ENCODE data around the gene RAMAC.
"Not testable (repeated sequence)": the region's sequence is repeated elsewhere in the genome, so short reads cannot be mapped to it uniquely, and the experiment has no call there.

Gene RAMAC

DNA sequence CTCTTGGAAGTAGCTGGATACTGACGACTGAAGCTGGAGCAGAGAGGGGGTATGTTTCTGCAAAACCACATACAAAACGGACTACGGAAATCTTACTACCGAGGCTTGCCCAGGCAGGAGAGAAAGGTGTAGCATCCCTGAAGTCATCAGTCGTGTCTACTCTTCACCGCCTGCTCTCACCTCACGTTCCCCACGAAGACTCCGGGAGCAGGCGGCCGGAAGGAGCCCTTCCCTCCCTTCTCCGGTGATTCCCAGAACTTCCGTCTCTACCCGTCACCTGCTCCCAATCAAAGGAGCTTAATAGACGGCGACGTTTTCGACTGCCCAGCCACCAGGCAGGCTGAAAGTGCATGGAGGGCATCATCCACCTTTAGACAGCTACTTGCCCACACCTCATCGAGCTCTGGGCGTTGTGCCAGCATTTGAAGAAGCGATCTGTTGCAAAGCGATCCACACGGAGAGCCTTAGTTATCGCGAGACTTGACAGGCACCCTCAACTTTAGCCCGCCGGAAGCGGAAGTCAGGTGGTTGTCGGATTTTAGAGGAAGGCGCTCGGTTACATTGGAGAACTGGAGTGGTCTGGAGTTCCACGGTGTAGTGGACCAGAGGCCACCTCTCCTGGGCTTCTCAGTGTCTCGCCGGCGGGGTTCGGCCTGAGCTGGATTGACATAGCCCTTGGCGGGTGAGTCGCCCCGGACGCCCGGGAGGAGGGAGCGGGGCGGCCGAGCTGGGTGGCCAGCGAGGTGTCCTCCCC, at the start of gene RAMAC:
RAMAC (plus strand) TSS at position 523 of the 754 bp plus-strand sequence. CDS start 2,809 bp downstream, outside the sequence.
- DNase-seq, result peak; percentile 97 to 98

DNA sequence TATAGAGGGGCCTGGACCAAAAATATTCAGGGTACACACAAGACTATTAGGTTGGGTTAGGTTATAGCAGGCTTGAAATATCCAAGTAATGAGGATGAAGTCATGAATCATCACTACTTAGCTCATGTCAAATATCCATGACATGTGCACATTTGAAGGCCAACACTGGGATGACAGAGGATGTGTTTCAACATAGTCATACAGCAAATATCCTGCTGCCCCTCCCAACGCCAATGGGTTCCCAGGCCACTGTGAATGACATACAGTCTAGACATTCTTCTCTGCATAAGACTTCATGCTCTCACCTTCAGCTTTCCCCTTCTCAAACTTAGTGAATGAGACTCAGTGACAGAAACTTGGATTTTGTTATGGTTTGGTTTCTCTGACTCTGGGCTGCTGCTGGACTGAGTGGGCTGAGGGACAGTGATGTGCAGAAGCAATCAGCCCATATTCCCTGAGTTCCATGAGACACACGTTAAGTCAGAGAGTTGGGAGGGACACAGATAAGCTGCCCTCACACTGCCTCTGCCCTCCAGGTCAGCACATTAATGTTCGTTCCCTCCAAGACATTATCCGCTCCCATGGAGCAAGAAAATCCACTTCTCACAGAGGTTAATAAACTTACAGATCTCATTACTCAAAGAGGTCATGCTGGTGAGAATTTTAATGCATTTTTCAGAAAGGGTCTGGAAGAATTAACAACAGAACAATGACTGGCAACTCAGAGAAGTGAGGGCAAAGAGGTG, 48.9 kb upstream of the RAMAC start:
- no peak for DNase-seq

- DNase-seq, result no peak
Measured at GRCh38 chr15:82937712-82938058, 48.3 kb upstream of the RAMAC start.

DNA sequence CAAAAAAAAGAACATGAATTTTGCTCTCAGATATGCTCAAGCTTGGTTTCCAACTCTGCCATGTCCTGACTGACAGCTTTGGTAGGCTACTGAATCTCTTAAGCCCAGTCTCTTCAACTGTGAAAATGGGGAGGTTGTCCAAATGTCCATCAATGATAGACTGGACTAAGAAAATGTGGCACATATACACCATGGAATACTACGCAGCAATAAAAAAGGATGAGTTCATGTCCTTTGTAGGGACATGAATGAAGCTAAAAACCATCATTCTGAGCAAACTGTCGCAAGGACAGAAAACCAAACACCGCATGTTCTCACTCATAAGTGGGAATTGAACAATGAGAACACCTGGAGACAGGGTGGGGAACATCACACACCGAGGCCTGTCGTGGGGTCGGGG, 46.3 kb upstream of the RAMAC start:
- not testable (repeated sequence) for DNase-seq

DNA sequence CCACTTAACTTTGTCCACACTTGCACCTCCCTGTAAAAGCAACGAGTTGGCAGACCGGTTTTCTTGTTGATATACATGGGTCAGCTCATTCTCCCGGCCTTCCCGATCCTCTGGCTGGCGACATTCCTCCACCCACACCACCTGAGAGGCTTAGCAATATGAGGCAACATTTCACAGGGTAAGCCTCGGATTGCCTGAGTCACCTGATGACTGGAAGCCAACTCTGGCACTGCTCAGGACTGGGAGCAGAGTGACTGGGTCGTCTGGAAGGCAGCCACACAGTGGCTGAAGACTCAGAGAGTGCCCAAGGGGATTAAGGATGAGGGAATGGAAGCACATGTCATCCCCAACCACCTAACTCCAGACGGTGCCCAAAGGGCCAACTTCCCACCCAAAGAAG, 43.3 kb upstream of the RAMAC start:
- DNase-seq, result no peak

DNA sequence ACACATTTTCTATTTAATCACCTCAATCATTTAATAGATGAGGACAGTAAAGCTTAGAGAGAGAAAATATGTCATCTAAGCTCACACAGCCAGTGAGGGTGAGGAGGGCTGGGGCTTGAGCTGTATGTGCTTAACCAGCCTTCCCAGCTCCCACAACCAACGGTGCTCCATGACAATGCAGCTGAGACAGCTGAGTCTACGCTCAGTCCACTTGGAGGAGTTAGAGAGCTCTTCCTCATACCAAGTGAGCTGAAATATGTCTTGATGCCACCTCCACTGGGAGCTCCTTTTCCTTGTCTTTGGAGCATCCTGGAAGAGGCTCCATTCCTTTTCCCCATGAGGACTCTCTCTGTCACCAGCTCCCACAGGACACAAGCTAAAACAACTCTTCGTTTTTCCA, 42.8 kb upstream of the RAMAC start:
- DNase-seq, result no peak

- no peak for DNase-seq
Measured at GRCh38 chr15:82944056-82944455, 42.0 kb upstream of the RAMAC start.

DNA sequence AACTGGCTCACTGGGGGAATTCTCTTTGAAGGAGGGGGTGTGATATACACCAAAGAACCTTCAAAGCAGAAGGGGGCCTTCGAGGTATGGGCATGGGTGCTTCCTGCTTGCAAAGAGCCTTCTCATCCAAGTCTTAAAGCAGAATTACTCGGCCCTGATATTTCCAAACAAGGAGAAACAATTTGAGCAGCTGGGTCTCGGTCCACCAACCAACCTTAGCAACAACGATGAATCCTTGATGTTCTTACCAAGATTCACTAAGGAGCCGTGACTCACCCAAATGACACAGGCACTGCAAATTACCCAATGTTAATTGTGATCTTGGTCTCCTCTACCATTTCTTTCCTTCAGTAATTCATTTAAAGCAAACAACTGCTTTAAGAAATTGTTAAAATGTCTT, 41.2 kb upstream of the RAMAC start:
- DNase-seq, result no peak

DNA sequence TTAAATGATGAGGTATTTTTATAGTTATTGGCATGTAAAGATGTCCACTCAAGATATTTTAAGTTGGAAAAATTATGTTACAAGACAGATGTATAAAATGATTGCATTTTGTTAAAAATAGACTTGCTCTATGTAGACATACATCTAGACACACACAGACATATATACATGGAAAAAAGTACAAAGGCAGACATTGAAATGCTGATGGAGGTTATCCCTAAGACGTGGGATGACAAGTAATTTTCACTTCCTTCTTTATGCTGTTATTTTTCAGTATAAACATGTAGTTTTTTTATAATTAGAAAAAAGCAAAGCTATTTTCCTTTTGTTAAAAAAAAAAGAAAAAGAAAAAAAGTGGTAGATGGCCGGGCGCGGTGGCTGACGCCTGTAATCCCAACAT, 40.7 kb upstream of the RAMAC start:
- no peak for DNase-seq

DNA sequence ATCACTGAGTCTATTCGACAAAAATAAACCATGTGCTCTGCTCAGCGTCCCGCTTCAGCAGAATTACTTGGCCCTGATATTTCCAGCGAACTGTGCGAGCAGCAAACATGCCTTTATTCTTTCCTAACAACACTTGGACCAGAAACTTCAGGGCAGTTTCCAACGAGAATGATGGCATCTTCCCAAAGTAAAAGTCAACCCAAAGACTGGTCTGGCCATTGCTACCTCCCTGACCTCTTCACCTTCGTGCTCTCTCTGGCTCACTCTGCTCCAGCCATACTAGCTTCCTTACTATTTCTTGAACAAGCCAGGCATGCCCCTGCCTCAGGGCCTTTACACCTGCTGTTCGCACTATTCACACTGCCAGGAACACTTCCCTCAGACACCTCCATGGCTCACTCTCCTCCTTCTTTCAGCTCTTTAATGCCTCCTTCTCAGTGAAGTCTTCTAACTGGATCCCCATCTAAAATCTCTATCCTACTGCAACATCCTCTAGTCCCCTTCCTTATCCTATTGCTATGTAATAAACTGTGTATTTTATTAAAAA, 39.8 kb upstream of the RAMAC start:
- DNase-seq, result no peak

GRCh38 chr15:82950295-82950694, 35.7 kb upstream of the RAMAC start:
- no peak for DNase-seq

GRCh38 chr15:82950746-82951370, 35.2 kb upstream of the RAMAC start:
- no peak for DNase-seq

GRCh38 chr15:82951472-82952157, 34.4 kb upstream of the RAMAC start:
- DNase-seq, result no peak

- no peak for DNase-seq
Measured at GRCh38 chr15:82952158-82953081, 33.6 kb upstream of the RAMAC start, which contains the start of gene HOMER2. TSS of gene HOMER2 (minus strand) at chr15:82952720. CDS start at chr15:82952535, 185 bp downstream.

DNA sequence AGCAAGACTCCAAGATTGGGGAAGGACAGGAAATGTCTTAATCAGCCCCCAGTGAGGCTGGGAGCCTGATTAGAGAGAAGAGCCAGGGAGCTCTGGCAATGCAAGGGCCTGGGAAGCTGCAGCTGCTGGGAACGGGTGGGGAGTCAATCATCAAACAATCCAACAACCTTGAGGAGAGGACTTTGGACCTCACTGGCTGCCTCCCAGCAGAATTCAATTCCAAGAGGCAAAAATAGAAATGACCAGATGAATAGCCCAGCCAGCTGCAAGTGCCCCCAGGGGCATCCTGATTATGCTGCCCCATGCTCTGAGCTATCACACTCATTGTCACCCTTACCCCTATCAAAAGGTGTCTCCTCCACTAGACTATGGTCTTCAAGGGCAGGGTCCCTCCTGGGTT, 27.4 kb upstream of the RAMAC start:
- no peak for DNase-seq

DNA sequence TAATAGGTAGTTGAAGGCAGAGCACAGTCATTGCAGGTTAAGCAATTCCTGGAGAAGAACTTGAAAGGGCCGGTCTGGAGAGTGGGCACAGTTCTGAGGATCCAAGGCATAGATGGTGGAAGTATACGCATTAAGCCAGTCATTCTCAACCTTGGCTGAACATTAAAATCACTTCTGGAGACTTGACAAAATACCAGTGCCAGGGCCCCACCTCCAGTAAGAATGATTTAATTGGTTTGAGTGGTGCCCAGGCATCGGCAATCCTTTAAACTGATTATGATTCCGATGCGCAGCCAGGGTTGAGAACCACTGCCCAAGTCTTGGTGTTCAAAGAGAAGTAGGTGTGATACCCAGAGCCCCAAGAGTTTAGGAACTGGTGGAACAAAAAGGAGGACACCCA, 26.6 kb upstream of the RAMAC start:
- no peak for DNase-seq

DNA sequence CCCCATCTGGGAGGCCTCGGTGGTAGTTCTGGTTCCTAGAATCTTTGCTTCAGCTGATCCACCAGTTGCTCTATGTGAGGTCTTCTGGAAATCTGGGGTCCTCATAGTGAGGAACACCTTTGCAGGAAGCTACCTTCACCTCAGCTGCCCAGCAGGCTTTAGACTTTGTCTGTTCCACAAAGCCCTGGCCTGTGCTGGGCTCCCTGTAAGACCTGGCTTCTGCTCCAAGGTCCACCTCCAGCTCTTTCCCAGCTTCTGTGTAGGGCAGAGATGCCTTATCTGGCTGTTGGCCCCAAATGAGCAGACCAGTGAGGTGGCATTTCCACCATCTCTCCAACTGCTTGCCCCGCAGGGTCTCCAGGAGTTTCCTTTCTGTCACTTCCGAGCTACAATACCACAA, 25.2 kb upstream of the RAMAC start:
- DNase-seq, result no peak

DNA sequence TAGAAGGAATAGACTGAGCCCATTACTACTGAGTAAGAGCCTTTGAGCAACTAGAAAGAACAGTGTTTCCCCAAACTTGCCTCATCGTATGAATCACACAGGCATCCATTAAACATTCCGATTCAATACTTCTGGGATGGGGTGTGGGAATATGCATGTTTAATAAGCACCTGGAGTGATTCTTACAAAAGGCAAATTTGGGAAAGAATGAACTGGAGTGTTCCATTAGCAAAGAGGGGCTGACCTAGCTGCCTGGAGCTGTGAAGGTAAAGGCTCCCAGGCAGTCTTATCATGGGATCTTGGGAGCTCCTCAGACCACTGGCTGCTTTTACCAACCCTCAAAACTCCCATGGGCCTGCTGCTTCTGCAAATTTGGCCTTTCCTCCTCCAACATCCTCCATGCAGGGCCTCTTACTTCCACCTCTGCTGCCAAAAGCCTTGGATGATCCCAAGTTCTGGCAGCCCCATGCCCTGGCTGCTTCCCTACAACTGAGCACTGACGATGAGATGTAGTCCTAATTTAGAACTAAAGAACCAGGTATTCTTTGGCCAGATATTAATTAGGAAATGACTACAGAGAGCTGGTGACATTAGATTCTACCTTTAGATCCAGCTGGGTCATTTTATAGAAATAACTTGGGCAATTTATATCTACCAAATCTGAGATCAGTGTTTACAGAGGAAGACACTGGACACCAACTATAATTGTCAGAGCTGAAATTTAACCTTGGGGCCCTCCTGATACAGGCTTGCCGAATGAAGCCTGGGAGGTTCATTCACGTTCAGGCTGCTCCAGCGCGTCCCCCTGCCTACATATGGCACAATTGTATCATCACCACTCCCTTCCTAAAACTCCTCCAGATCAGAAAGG, 22.3 kb upstream of the RAMAC start:
- DNase-seq, result no peak

- DNase-seq, result no peak
Measured at GRCh38 chr15:82964890-82965289, 21.1 kb upstream of the RAMAC start.

- no peak for DNase-seq
Measured at GRCh38 chr15:82966671-82967071, 19.3 kb upstream of the RAMAC start.

DNA sequence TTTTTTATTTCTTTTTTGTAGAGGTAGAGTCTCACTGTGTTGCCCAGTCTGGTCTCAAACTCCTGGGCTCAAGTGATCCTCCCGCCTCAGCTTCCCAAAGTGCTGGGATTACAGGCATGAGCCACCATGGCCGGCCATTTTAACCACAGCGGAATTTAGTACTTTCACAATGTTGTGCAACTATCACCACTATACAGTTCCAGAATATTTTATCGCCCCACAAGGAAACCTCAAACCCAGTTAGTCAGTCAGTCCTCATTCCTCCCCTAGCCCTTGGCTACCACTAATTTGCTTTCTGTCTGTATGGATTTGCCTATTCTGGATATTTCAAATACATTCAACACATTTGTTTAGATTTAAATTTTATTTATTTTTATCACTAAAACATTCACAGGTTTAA, 17.9 kb upstream of the RAMAC start:
- DNase-seq, result no peak
